ENCODE measurements around the gene GPT2.
"Not testable (repeated sequence)": the region's sequence is repeated elsewhere in the genome, so short reads cannot be mapped to it uniquely, and the experiment has no call there.

GPT2 gene

GRCh38 chr16:46854846-46855245 lies 29.3 kb upstream of the GPT2 start:
- H3K9me3 Mint-ChIP-seq, result no peaks in the 10 kb centered on the region
- DNase-seq, result no peak
- H3K4me1 Mint-ChIP-seq (ENCODE audit: low read depth), result peaks cover 2% of the 10 kb centered on the region
- H3K36me3 Mint-ChIP-seq (ENCODE audit: low read depth), result no peaks in the 10 kb centered on the region
- no peak overlapping the region for H3K27ac Mint-ChIP-seq
- no peak overlapping the region for H3K4me3 Mint-ChIP-seq
- H3K27me3 Mint-ChIP-seq, result no peaks in the 10 kb centered on the region

- H3K9me3 Mint-ChIP-seq, result no peaks in the 10 kb centered on the region
- H3K4me1 Mint-ChIP-seq (ENCODE audit: low read depth), result peaks cover 8% of the 10 kb centered on the region
- no peak for DNase-seq
- no peaks in the 10 kb centered on the region for H3K27me3 Mint-ChIP-seq
- no peak overlapping the region for H3K27ac Mint-ChIP-seq
- H3K36me3 Mint-ChIP-seq (ENCODE audit: low read depth), result no peaks in the 10 kb centered on the region
- H3K4me3 Mint-ChIP-seq, result no peak overlapping the region
Measured at GRCh38 chr16:46855389-46855788, 28.8 kb upstream of the GPT2 start.

GRCh38 chr16:46857368-46857945 lies 26.7 kb upstream of the GPT2 start:
- H3K27me3 Mint-ChIP-seq, result no peaks in the 10 kb centered on the region

DNA sequence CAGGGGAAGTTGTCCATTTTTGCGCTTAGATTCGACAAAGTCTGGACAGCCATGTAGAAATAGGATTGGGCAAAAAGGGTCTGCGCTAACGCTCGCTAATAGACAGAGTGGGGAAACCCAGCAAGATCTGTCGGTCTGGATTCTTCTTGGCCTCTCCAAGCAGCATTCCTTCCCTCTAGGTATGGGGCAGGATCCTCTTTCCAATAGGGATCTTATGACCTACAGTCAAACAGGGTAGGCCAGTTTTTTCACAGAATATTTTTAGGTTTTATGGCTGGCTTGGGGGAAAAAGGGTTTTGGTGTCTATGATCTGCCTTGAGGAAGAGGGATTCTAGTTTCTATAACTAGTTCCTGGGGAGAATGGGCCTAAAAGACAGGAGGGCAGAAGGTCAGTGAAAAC lies 26.0 kb upstream of the GPT2 start:
- no peaks in the 10 kb centered on the region for H3K27me3 Mint-ChIP-seq
- no peak overlapping the region for H3K4me3 Mint-ChIP-seq
- H3K36me3 Mint-ChIP-seq (ENCODE audit: low read depth), result no peaks in the 10 kb centered on the region
- peaks cover 17% of the 10 kb centered on the region for H3K4me1 Mint-ChIP-seq (ENCODE audit: low read depth)
- no peak overlapping the region for H3K27ac Mint-ChIP-seq
- DNase-seq, result no peak
- H3K9me3 Mint-ChIP-seq, result peaks cover 6% of the 10 kb centered on the region

More at GRCh38 chr16:46857368-46857945, 26.7 kb upstream of the GPT2 start:
- Mint-ChIP-seq H3K9me3 (peaks cover 3% of the 10 kb centered on the region), H3K4me3 (no peak overlapping the region), H3K27ac (no peak overlapping the region), H3K4me1 (ENCODE audit: low read depth) (peaks cover 11% of the 10 kb centered on the region), H3K36me3 (ENCODE audit: low read depth) (no peaks in the 10 kb centered on the region)
- no peak for DNase-seq

GRCh38 chr16:46859719-46860152 lies 24.4 kb upstream of the GPT2 start:
- Mint-ChIP-seq H3K27me3 (no peaks in the 10 kb centered on the region), H3K27ac (peak overlapping the region; percentile 49)
- DNase-seq, result peak; percentile 48

GRCh38 chr16:46862555-46863447 lies 21.4 kb upstream of the GPT2 start:
- DNase-seq, result no peak
- no peak overlapping the region for H3K27ac Mint-ChIP-seq
- H3K27me3 Mint-ChIP-seq, result peaks cover 3% of the 10 kb centered on the region
- H3K36me3 Mint-ChIP-seq (ENCODE audit: low read depth), result no peaks in the 10 kb centered on the region
- H3K4me1 Mint-ChIP-seq (ENCODE audit: low read depth), result peaks cover 27% of the 10 kb centered on the region
- no peak overlapping the region for H3K4me3 Mint-ChIP-seq
- H3K9me3 Mint-ChIP-seq, result peaks cover 6% of the 10 kb centered on the region

More at GRCh38 chr16:46859719-46860152, 24.4 kb upstream of the GPT2 start:
- peaks cover 6% of the 10 kb centered on the region for H3K9me3 Mint-ChIP-seq
- no peaks in the 10 kb centered on the region for H3K36me3 Mint-ChIP-seq (ENCODE audit: low read depth)
- no peak overlapping the region for H3K4me3 Mint-ChIP-seq
- H3K4me1 Mint-ChIP-seq (ENCODE audit: low read depth), result peaks cover 27% of the 10 kb centered on the region

- H3K4me3 Mint-ChIP-seq, result no peak overlapping the region
- H3K9me3 Mint-ChIP-seq, result peaks cover 6% of the 10 kb centered on the region
- peaks cover 17% of the 10 kb centered on the region for H3K4me1 Mint-ChIP-seq (ENCODE audit: low read depth)
- H3K27me3 Mint-ChIP-seq, result peaks cover 7% of the 10 kb centered on the region
- no peak for DNase-seq
- no peaks in the 10 kb centered on the region for H3K36me3 Mint-ChIP-seq (ENCODE audit: low read depth)
- no peak overlapping the region for H3K27ac Mint-ChIP-seq
Measured at GRCh38 chr16:46866286-46866685, 17.9 kb upstream of the GPT2 start.

DNA sequence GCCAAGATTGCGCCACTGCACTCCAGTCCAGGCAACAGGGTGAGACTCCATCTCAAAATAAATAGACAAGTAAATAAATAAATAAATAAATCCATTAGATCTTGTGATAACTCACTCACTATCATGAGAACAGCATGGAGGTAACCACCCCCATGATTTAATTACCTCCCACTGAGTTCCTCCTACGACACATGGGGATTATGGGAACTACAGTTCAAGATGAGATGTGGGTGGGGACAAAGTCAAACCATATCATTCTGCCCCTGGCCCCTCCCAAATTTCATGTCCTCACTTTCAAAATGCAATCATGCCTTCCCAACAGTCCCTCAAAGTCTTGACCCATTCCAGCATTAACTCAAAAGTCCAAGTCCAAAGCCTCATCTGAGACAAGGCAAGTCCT lies 16.7 kb upstream of the GPT2 start:
- H3K27me3 Mint-ChIP-seq; H3K4me3 Mint-ChIP-seq; H3K9me3 Mint-ChIP-seq; H3K27ac Mint-ChIP-seq; H3K36me3 Mint-ChIP-seq (ENCODE audit: low read depth); DNase-seq: not testable (repeated sequence)
- H3K4me1 Mint-ChIP-seq (ENCODE audit: low read depth), result peaks cover 16% of the 10 kb centered on the region

DNA sequence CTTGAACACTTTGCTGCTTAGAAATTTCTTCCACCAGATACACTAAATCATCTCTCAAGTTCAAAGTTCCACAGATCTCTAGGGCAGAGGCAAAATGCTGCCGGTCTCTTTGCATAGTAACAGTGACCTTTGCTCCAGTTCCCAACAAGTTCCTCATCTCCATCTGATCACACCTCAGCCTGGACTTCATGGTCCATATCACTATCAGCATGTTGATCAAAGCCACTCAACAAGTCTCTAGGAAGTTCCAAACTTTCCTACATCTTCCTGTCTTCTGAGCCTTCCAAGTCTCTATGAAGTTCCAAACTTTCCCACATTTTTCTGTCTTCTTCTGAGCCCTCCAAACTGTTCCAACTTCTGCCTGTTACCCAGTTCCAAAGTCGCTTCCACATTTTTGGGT lies 15.3 kb upstream of the GPT2 start:
- H3K27ac Mint-ChIP-seq; H3K36me3 Mint-ChIP-seq (ENCODE audit: low read depth); DNase-seq; H3K4me3 Mint-ChIP-seq; H3K9me3 Mint-ChIP-seq; H3K27me3 Mint-ChIP-seq; H3K4me1 Mint-ChIP-seq (ENCODE audit: low read depth): not testable (repeated sequence)

GRCh38 chr16:46871597-46871996 lies 12.6 kb upstream of the GPT2 start:
- Mint-ChIP-seq H3K27me3 (peaks cover 7% of the 10 kb centered on the region), H3K4me3 (no peak overlapping the region), H3K4me1 (ENCODE audit: low read depth) (no peaks in the 10 kb centered on the region), H3K36me3 (ENCODE audit: low read depth) (no peaks in the 10 kb centered on the region), H3K9me3 (no peaks in the 10 kb centered on the region), H3K27ac (no peak overlapping the region)
- no peak for DNase-seq

GRCh38 chr16:46873201-46873600 lies 11.0 kb upstream of the GPT2 start:
- H3K36me3 Mint-ChIP-seq (ENCODE audit: low read depth), result no peaks in the 10 kb centered on the region
- no peak overlapping the region for H3K27ac Mint-ChIP-seq
- peaks cover 1% of the 10 kb centered on the region for H3K27me3 Mint-ChIP-seq
- no peaks in the 10 kb centered on the region for H3K4me1 Mint-ChIP-seq (ENCODE audit: low read depth)
- H3K4me3 Mint-ChIP-seq, result no peak overlapping the region
- no peaks in the 10 kb centered on the region for H3K9me3 Mint-ChIP-seq
- DNase-seq, result no peak

GRCh38 chr16:46875243-46875642 lies 8.9 kb upstream of the GPT2 start:
- no peak overlapping the region for H3K27ac Mint-ChIP-seq
- H3K4me1 Mint-ChIP-seq (ENCODE audit: low read depth), result no peaks in the 10 kb centered on the region
- no peaks in the 10 kb centered on the region for H3K36me3 Mint-ChIP-seq (ENCODE audit: low read depth)

DNA sequence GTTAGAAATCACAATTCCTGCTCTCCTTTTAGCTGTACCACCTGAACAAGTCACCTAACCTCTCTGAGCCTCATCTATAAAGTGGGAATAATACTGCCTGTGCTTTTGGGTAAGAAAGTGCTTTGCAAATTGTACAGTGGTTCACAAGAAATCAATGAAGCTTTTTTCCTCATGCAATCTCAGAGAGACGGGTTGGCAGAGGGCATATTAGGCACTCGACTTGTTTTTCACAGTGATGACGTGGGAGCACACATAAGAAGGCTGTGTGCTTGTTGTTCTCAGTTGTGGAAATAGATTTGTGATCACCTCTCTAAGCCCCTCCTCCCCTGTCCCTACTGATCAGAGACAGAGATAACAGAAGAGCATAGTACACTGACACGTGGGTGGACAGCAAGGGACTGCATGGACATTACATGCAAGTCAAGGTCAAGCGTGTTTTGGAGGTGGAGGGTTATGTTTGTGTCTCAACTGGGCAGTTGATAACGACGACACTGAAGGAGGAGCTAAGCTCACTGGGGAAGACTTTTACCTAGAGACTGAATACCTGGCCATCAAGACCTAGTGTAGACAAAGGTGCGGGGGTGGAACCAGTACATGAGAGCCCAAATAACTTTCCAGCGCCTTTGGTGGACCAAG lies 1.7 kb upstream of the GPT2 start:
- Mint-ChIP-seq H3K4me1 (ENCODE audit: low read depth) (peaks cover 18% of the 10 kb centered on the region), H3K27me3 (peaks cover 40% of the 10 kb centered on the region), H3K27ac (no peak overlapping the region), H3K36me3 (ENCODE audit: low read depth) (no peaks in the 10 kb centered on the region), H3K4me3 (no peak overlapping the region), H3K9me3 (no peaks in the 10 kb centered on the region)
- DNase-seq, result no peak

More at GRCh38 chr16:46875243-46875642, 8.9 kb upstream of the GPT2 start:
- Mint-ChIP-seq H3K27me3 (no peaks in the 10 kb centered on the region), H3K4me3 (no peak overlapping the region), H3K9me3 (no peaks in the 10 kb centered on the region)
- DNase-seq, result no peak

DNA sequence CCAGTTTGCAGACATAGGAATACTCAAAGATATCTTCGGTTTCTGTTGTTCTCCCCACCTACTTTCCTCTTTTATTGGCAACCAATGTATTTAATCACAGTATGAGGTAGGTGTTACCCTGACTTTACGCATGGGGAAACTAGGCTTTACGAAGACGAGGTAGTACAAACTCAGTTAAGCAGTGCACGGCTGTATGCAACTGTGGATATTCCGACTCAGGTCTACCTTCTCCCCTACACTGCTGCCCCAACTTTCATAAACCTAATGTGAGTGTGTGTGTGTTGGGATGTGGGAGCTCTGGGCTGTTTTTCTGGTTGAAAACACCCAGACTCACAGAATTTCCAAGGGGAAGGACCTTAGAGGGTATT lies 1.2 kb upstream of the GPT2 start:
- DNase-seq, result no peak
- Mint-ChIP-seq H3K36me3 (ENCODE audit: low read depth) (no peaks in the 10 kb centered on the region), H3K4me3 (peak overlapping the region; percentile 81), H3K4me1 (ENCODE audit: low read depth) (peaks cover 18% of the 10 kb centered on the region), H3K27ac (no peak overlapping the region), H3K9me3 (no peaks in the 10 kb centered on the region), H3K27me3 (peaks cover 40% of the 10 kb centered on the region)

DNA sequence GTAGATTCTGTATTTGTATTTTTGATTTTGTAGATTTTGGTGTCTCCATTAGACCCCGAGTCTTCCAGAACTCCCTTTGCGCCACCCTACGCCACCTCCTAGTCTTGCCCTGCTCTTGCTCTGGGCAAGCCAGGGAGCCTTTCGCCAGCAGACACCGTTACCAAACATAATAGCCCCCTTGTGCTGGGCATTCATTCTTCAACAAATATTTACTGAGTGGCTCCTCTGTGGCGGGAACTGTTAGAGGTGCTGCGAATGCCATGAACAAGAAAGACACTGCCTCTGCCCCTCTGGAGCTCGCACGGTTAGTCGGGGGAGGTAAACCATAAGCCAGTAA lies 841 bp upstream of the GPT2 start:
- Mint-ChIP-seq H3K9me3 (no peaks in the 10 kb centered on the region), H3K27me3 (peaks cover 40% of the 10 kb centered on the region), H3K4me1 (ENCODE audit: low read depth) (peaks cover 18% of the 10 kb centered on the region), H3K4me3 (peak overlapping the region; percentile 81), H3K36me3 (ENCODE audit: low read depth) (no peaks in the 10 kb centered on the region), H3K27ac (peak overlapping the region; percentile 94)
- no peak for DNase-seq

Measured in activated T-cell treated with anti-CD3 and anti-CD28 coated beads, Interleukin-2, amount 50 U/mL, for 24 hours (primary cell).